K562 (cell line): ENCODE measurements around the gene ALG14. TPM values are rescaled to one million over a fixed set of nuclear protein-coding genes. Genes with fewer than 3 reads are reported as not detected.

Experiments
- ATAC-seq: fragments of 200-7000 bp; cut with Tn5 transposase; 3 replicates; pipeline ENCODE4 v1.9.1; 2020; ENCODE audit warnings: moderate library complexity
- BruUV-seq: library from RNA; stranded (reverse); fragments of 400-500 nt; replicated peaks from 2 replicates; lab custom pipeline; 2021; lab: Mats Ljungman, UMichigan
- CTCF ChIA-PET: fragments of 300-600 bp; formaldehyde crosslinking; extraction: SDS; loops from one replicate; lab custom pipeline; 2021; ENCODE audit warnings: low intra/inter-chr PET ratio; lab: Yijun Ruan, JAX
- POLR2A ChIA-PET: fragments of 300-600, 350-650 bp; sonication (Branson Sonifier 250); formaldehyde crosslinking; extraction: SDS; loops from one replicate; lab custom pipeline; 2021; ENCODE audit warnings: antibody characterized with exemption, inconsistent platforms; lab: Yijun Ruan, JAX
- DNase-seq, 4 experiments: peaks; one replicate each; pipeline versions ENCODE4 v3.0.0 to v3.0.0-alpha.2; 2011 to 2018; ENCODE audit warnings: low spot score in 3 of 4, mixed read lengths in 3 of 4; ENCODE audit errors: extremely low read depth in 1 of 4
- FAIRE-seq: peaks from 2 replicates; lab custom pipeline; 2011; peaks lifted over from hg19 to GRCh38; lab: Jason Lieb, UNC
- H2AFZ ChIP-seq: 2 replicates; pipeline ENCODE4 v1.6.0; 2011; ENCODE audit warnings: low read depth, low read length, control low read depth, inconsistent platforms
- H3K27ac ChIP-seq: fragments of 200-600 bp; 3 replicates; pipeline ENCODE4 v1.8.0; 2011; ENCODE audit warnings: low read depth, mild to moderate bottlenecking, control low read depth, inconsistent platforms, low read length, moderate library complexity, mixed read lengths; ENCODE audit errors: extremely low read depth
- H3K27me3 ChIP-seq, 2 experiments: fragments of 300-600 bp in 1 of 2; 2 replicates in 1 of 2; 3 replicates in 1 of 2; pipeline versions ENCODE4 v1.6.0 to v1.8.0; 2011; ENCODE audit warnings: inconsistent platforms in 2 of 2, low read length in 2 of 2, mild to moderate bottlenecking in 1 of 2, mixed read lengths in 1 of 2, moderate library complexity in 1 of 2; ENCODE audit not compliant: control insufficient read depth in 2 of 2, insufficient read depth in 2 of 2
- H3K36me3 ChIP-seq: fragments of 300-600 bp; 3 replicates; pipeline ENCODE4 v1.8.0; 2011; ENCODE audit warnings: mild to moderate bottlenecking, low read length, inconsistent platforms; ENCODE audit not compliant: control insufficient read depth, insufficient read depth
- H3K4me1 ChIP-seq, 2 experiments: fragments of 200-600 bp in 1 of 2; replicated peaks in 1 of 2; 2 replicates in 1 of 2; 3 replicates in 1 of 2; pipeline versions ENCODE4 v1.5.1 to v1.8.0; 2011; ENCODE audit warnings: inconsistent platforms in 2 of 2, low read length in 2 of 2, mild to moderate bottlenecking in 1 of 2, mixed read lengths in 1 of 2, moderate library complexity in 1 of 2; ENCODE audit not compliant: control insufficient read depth in 2 of 2, insufficient read depth in 2 of 2
- H3K4me2 ChIP-seq: 2 replicates; pipeline ENCODE4 v1.6.1; 2011; ENCODE audit warnings: low read length, control low read depth, inconsistent platforms, mixed read lengths; ENCODE audit not compliant: insufficient read depth
- H3K4me3 ChIP-seq: fragments of 200-600 bp; sonication (generic), shearing (Covaris generic); 2 replicates; pipeline ENCODE4 v1.5.1; 2016; ENCODE audit warnings: control low read depth, inconsistent platforms
- H3K79me2 ChIP-seq: fragments of 200-600 bp; 3 replicates; pipeline ENCODE4 v1.8.0; 2011; ENCODE audit warnings: low read length, inconsistent platforms; ENCODE audit not compliant: control insufficient read depth, insufficient read depth
- H3K9ac ChIP-seq, 2 experiments: 2 replicates each; pipeline versions ENCODE4 v1.6.0 to v1.6.1; 2011; ENCODE audit warnings: low read depth in 2 of 2, low read length in 2 of 2, control low read depth in 1 of 2, inconsistent platforms in 1 of 2, mild to moderate bottlenecking in 1 of 2, mixed read lengths in 1 of 2; ENCODE audit not compliant: insufficient read depth in 1 of 2
- H3K9me1 ChIP-seq: one replicate; pipeline ENCODE4 v1.6.0; 2011; ENCODE audit warnings: inconsistent platforms, mild to moderate bottlenecking, low read length, moderate library complexity; ENCODE audit not compliant: control insufficient read depth, insufficient read depth
- H3K9me3 ChIP-seq: replicated peaks from 2 replicates; pipeline ENCODE4 v1.5.1; 2011; ENCODE audit warnings: low read depth, low read length, inconsistent platforms; ENCODE audit not compliant: control insufficient read depth, insufficient read depth
- H4K20me1 ChIP-seq: replicated peaks from 2 replicates; pipeline ENCODE4 v1.6.1; 2011; ENCODE audit warnings: low read length, inconsistent platforms, mixed read lengths; ENCODE audit not compliant: control insufficient read depth, insufficient read depth
- BRF1 ChIP-seq: IDR thresholded peaks from 3 replicates; pipeline ENCODE4 v1.6.1; 2011; ENCODE audit warnings: borderline replicate concordance, mild to moderate bottlenecking; ENCODE audit not compliant: insufficient read length; ENCODE audit errors: extremely low read depth
- CXXC5 ChIP-seq: fragments of 250-450 bp; sonication (Bioruptor Pico); IDR thresholded peaks from 2 replicates; pipeline ENCODE4 v1.8.0; 2022; ENCODE audit warnings: inconsistent platforms, mild to moderate bottlenecking, moderate library complexity
- HDAC2 ChIP-seq: fragments of 450-650 bp; IDR thresholded peaks from 2 replicates; pipeline ENCODE4 v1.6.1; 2016; ENCODE audit warnings: mild to moderate bottlenecking
- MCM3 ChIP-seq: fragments of 450-650 bp; IDR thresholded peaks from 2 replicates; pipeline ENCODE4 v1.6.1; 2016
- PTTG1 ChIP-seq: fragments of 450-650 bp; IDR thresholded peaks from 2 replicates; pipeline ENCODE4 v1.6.1; 2016; ENCODE audit warnings: low read depth, mild to moderate bottlenecking, missing genetic modification characterization, missing compliant biosample characterization
- RAD51 ChIP-seq: fragments of 450-650 bp; IDR thresholded peaks from 2 replicates; pipeline ENCODE4 v1.7.1; 2016; ENCODE audit warnings: low read depth, mild to moderate bottlenecking, borderline replicate concordance
- RCOR1 ChIP-seq, 2 experiments: IDR thresholded peaks; 2 replicates each; pipeline ENCODE4 v1.6.1; 2012; ENCODE audit warnings: low read depth in 2 of 2, low read length in 2 of 2, borderline replicate concordance in 1 of 2, improper control_type of control experiment in 1 of 2
- RFX1 ChIP-seq: fragments of 450-650 bp; IDR thresholded peaks from 2 replicates; pipeline ENCODE4 v1.6.1; 2016; ENCODE audit warnings: mild to moderate bottlenecking, moderate library complexity
- SNRNP70 ChIP-seq: fragments of 200-400 bp; formaldehyde crosslinking; optimal IDR thresholded peaks from 2 replicates; pipeline ENCODE3; 2017; ENCODE audit warnings: low read depth, low read length
- SREBF1 ChIP-seq: fragments of 150-350 bp; IDR thresholded peaks from 2 replicates; pipeline ENCODE4 v1.6.1; 2014; ENCODE audit warnings: antibody characterized with exemption, low read depth, low read length, borderline replicate concordance
- WHSC1 ChIP-seq: IDR thresholded peaks from one replicate; pipeline ENCODE4 v1.6.1; 2012; ENCODE audit warnings: low read length, control low read depth, inconsistent platforms
- ZNF134 ChIP-seq: fragments of 250-450 bp; sonication (Bioruptor Pico); conservative IDR thresholded peaks from 2 replicates; pipeline ENCODE4 v1.4.0; 2020
- ZNF431 ChIP-seq: sonication (generic); formaldehyde crosslinking; IDR thresholded peaks from 2 replicates; pipeline ENCODE4 v1.8.0; 2022; ENCODE audit warnings: mild to moderate bottlenecking, missing genetic modification reagents
- ZNF444 ChIP-seq: fragments of 250-450 bp; sonication (Bioruptor Pico); IDR thresholded peaks from 2 replicates; pipeline ENCODE4 v1.4.0; 2020; ENCODE audit warnings: mild to moderate bottlenecking, moderate library complexity
- ZNF511 ChIP-seq: sonication (generic); formaldehyde crosslinking; IDR thresholded peaks from 2 replicates; pipeline ENCODE4 v1.8.0; 2022; ENCODE audit warnings: mild to moderate bottlenecking, missing genetic modification reagents
- ZNF518B ChIP-seq: fragments of 250-450 bp; sonication (Bioruptor Pico); IDR thresholded peaks from 2 replicates; pipeline ENCODE4 v1.5.0; 2021; ENCODE audit warnings: mild to moderate bottlenecking, moderate library complexity
- ZNF644 ChIP-seq: fragments of 200-800 bp; sonication (Bioruptor generic); IDR thresholded peaks from 2 replicates; pipeline ENCODE4 v1.6.1; 2016; ENCODE audit warnings: low read depth, missing genetic modification characterization, missing compliant biosample characterization
- WGBS: fragments of 100-300 bp; shearing (Covaris generic); methylation state at CpG from one replicate; pipeline ENCODE4 v1.1.6; 2016; ENCODE audit warnings: low coverage, mixed read lengths; ENCODE audit not compliant: insufficient coverage; ENCODE audit errors: missing lambda C conversion rate; 5-methylcytosine and 5-hydroxymethylcytosine counted together
- in situ Hi-C: fragments of 300-500 bp; cut with MboI; formaldehyde crosslinking; loops from 4 replicates; pipeline ENCODE4 v1.15.0; 2018; ENCODE audit warnings: inconsistent platforms, mixed read lengths
- intact Hi-C: fragments of 100-400 bp; cut with micrococcal nuclease; formaldehyde crosslinking; loops from 2 replicates; pipeline ENCODE4 v1.14.2; 2022
- polyA plus RNA-seq, 8 experiments: library from polyadenylated mRNA; depleted of rRNA in 4 of 8; stranded (reverse) in 5 of 8; unstranded in 3 of 8; fragments of >200 nt; fragmentation: Nextera tagmentation in 2 of 8; fragmentation: Illumina TruSeq in 1 of 8; extraction: Ambion mirVana in 2 of 8; extraction: Trizol in 1 of 8; gene quantifications; 2 replicates each; pipeline versions ENCODE4 v1.2.1 to v1.2.3, GENCODE V29; 2011 to 2014; ENCODE audit warnings: inconsistent platforms in 1 of 8, missing spikeins in 1 of 8
- total RNA-seq, 7 experiments: library from RNA; depleted of rRNA in 6 of 7; stranded (reverse); fragments of >200 nt in 6 of 7; fragmentation: Illumina TruSeq in 2 of 7; extraction: Trizol in 2 of 7; gene quantifications; 2 replicates each; pipeline versions ENCODE4 v1.2.1 to v1.2.3, GENCODE V29; 2011 to 2021; ENCODE audit warnings: low replicate concordance in 1 of 7

The ALG14 gene
- total and polyA plus RNA-seq, 9 of the 15 experiments (the other 6 are each of a cell fraction or from before 2014, with no cell fraction given): 2.8 to 16.2 (median 4.9) TPM

GRCh38 chr1:94937820-94938219 is 134.9 kb downstream of the ALG14 start:
- 0% methylated on average over 1 of the region's 1 CpG for whole genome bisulfite sequencing
- in situ Hi-C loops (no loop called here), intact Hi-C loops (no loop called here)
- no peak for DNase-seq
- no peak for TF ChIP-seq ZNF431 (CRISPR knock-in tag)
- TF ChIP-seq SREBF1: no peak
- TF ChIP-seq ZNF518B (CRISPR knock-in tag): no peak
- no peak for TF ChIP-seq ZNF134 (CRISPR knock-in tag)
- TF ChIP-seq SNRNP70: no peak
- TF ChIP-seq RFX1: no peak
- TF ChIP-seq PTTG1 (tag): no peak
- no peak for TF ChIP-seq ZNF444 (CRISPR knock-in tag)
- TF ChIP-seq WHSC1: no peak
- TF ChIP-seq CXXC5 (CRISPR knock-in tag): no peak
- no peak for TF ChIP-seq ZNF511 (CRISPR knock-in tag)
- TF ChIP-seq HDAC2: no peak
- TF ChIP-seq MCM3: no peak
- no peak for TF ChIP-seq RCOR1 (IDR thresholded peaks at IDR 0.05; ENCODE audit: borderline replicate concordance in 1 of 2, low read depth in 2 of 2, low read length in 2 of 2)
- no peak for TF ChIP-seq BRF1
- TF ChIP-seq RAD51: no peak
- TF ChIP-seq ZNF644 (tag): no peak
- H4K20me1 ChIP-seq: no peaks in the 10 kb centered on the region
- no TSS peak for BruUV-seq
- H3K27ac ChIP-seq: no peak overlapping the region
- no peaks in the 10 kb centered on the region for H3K4me1 ChIP-seq
- H3K36me3 ChIP-seq: no peaks in the 10 kb centered on the region
- POLR2A ChIA-PET: no interaction called here
- CTCF ChIA-PET: no interaction called here
- no peak overlapping the region for H3K9ac ChIP-seq
- no peaks in the 10 kb centered on the region for H3K79me2 ChIP-seq
- peaks cover 0 to 6% of the 10 kb centered on the region in 2 experiments; a peak in 1 of 5 replicates for H3K27me3 ChIP-seq
- no peaks in the 10 kb centered on the region for H3K9me3 ChIP-seq
- no peak overlapping the region for H2AFZ ChIP-seq
- H3K9me1 ChIP-seq: no peaks in the 10 kb centered on the region
- FAIRE-seq: no peak
- H3K4me3 ChIP-seq: no peak overlapping the region
- H3K4me2 ChIP-seq: no peak overlapping the region
- ATAC-seq: no peak
